Caco-2 (cell line): Measurements from ENCODE around the gene LIN37. TPM values are rescaled to one million over a fixed set of nuclear protein-coding genes. Genes with fewer than 3 reads are reported as not detected.

ENCODE experiments used
- Bru-seq: library from RNA; stranded (reverse); fragments of 400-500 nt; gene quantifications from one replicate; lab custom pipeline; 2021; lab: Mats Ljungman, UMichigan
- BruChase-seq, 2 experiments: library from RNA; stranded (reverse); fragments of 400-500 nt; gene quantifications; one replicate each; lab custom pipeline; 2021; lab: Mats Ljungman, UMichigan
- BruUV-seq: library from RNA; stranded (reverse); fragments of 400-500 nt; replicated peaks from 2 replicates; lab custom pipeline; 2021; lab: Mats Ljungman, UMichigan
- CTCF ChIA-PET: fragments of 300-600 bp; sonication (Branson Sonifier 250); formaldehyde crosslinking; loops from one replicate; lab custom pipeline; 2022; ENCODE audit warnings: antibody characterized with exemption; lab: Charles Lee
- POLR2A ChIA-PET: fragments of 300-600 bp; sonication (Branson Sonifier 250); formaldehyde crosslinking; loops from one replicate; lab custom pipeline; 2022; ENCODE audit warnings: antibody characterized with exemption; lab: Charles Lee
- DNase-seq, 2 experiments: peaks; one replicate each; pipeline versions ENCODE4 v3.0.0 to v3.0.0-alpha.2; 2020 to 2022
- H3K27me3 ChIP-seq: replicated peaks from 2 replicates; pipeline ENCODE4 v1.6.0; 2011; ENCODE audit warnings: low read length; ENCODE audit not compliant: control insufficient read depth, insufficient read depth
- H3K36me3 ChIP-seq: 2 replicates; pipeline ENCODE4 v1.5.1; 2011; ENCODE audit warnings: low read length; ENCODE audit not compliant: control insufficient read depth, insufficient read depth
- H3K4me1 ChIP-seq: fragments of 250-450 bp; sonication (Bioruptor Pico); 2 replicates; pipeline ENCODE4 v1.5.1; 2020; ENCODE audit warnings: mild to moderate bottlenecking
- H3K4me3 ChIP-seq: 2 replicates; pipeline ENCODE4 v1.5.1; 2011; ENCODE audit warnings: low read depth, mild to moderate bottlenecking, control low read depth, low read length
- H3K9me3 ChIP-seq: fragments of 250-450 bp; sonication (Bioruptor Pico); 2 replicates; pipeline ENCODE4 v1.5.1; 2020; ENCODE audit warnings: mild to moderate bottlenecking, moderate library complexity
- H3K27ac Mint-ChIP-seq: one replicate; pipeline ENCODE4 v1.8.0; 2022; ENCODE audit warnings: mixed read lengths; ENCODE audit not compliant: unreplicated experiment
- H3K27me3 Mint-ChIP-seq: one replicate; pipeline ENCODE4 v1.8.0; 2022; ENCODE audit warnings: mixed read lengths; ENCODE audit not compliant: insufficient read depth, unreplicated experiment
- H3K36me3 Mint-ChIP-seq: one replicate; pipeline ENCODE4 v1.8.0; 2022; ENCODE audit warnings: mild to moderate bottlenecking, mixed read lengths; ENCODE audit not compliant: insufficient read depth, unreplicated experiment
- H3K4me1 Mint-ChIP-seq: one replicate; pipeline ENCODE4 v1.8.0; 2022; ENCODE audit warnings: low read depth, mixed read lengths; ENCODE audit not compliant: unreplicated experiment
- H3K4me3 Mint-ChIP-seq: one replicate; pipeline ENCODE4 v1.8.0; 2022; ENCODE audit warnings: mild to moderate bottlenecking, moderate library complexity, mixed read lengths; ENCODE audit not compliant: unreplicated experiment
- H3K9me3 Mint-ChIP-seq: one replicate; pipeline ENCODE4 v1.8.0; 2022; ENCODE audit warnings: mixed read lengths; ENCODE audit not compliant: unreplicated experiment
- CTCF ChIP-seq, 2 experiments: fragments of 200-600 bp in 1 of 2; IDR thresholded peaks; 1 replicate in 1 of 2; 2 replicates in 1 of 2; pipeline versions ENCODE4 v1.5.1 to v1.8.0; 2011 to 2022; ENCODE audit warnings: antibody characterized with exemption in 1 of 2, control low read depth in 1 of 2, inconsistent platforms in 1 of 2, low read depth in 1 of 2, low read length in 1 of 2, mild to moderate bottlenecking in 1 of 2, moderate library complexity in 1 of 2; ENCODE audit not compliant: insufficient read depth in 1 of 2, severe bottlenecking in 1 of 2, unreplicated experiment in 1 of 2
- intact Hi-C: fragments of 100-400 bp; cut with micrococcal nuclease; formaldehyde crosslinking; loops from one replicate; pipeline ENCODE4 v1.10.0; 2022; ENCODE audit not compliant: unreplicated experiment
- long read RNA-seq: library from polyadenylated mRNA; stranded (forward); transcript quantifications from one replicate; pipeline ENCODE4 v2.0.0, GENCODE V29; 2022
- total RNA-seq: library from RNA; stranded (reverse); gene quantifications from 2 replicates; pipeline ENCODE4 v1.2.3, GENCODE V29; 2022

The LIN37 gene
- total RNA-seq (8.1 and 10.2 TPM in 2 replicates), Bru-seq, nascent RNA (percentile 52 among the genes with signal in this experiment), BruChase-seq, experiment 1, labeled RNA remaining after a 2-hour chase (percentile 60 among the genes with signal in this experiment), BruChase-seq, experiment 2, labeled RNA remaining after a 6-hour chase (percentile 62 among the genes with signal in this experiment)
- long read RNA-seq, partial matches to known transcripts = 0 of 7 reads
- long read RNA-seq, other reads (novel, unspliced or antisense) = 5 of 7 reads

- Histone ChIP-seq H3K27me3 (no peaks in the 10 kb centered on the region), H3K4me1 (peaks cover 7% of the 10 kb centered on the region), H3K4me3 (peak within 1 kb of the TSS; percentile 58), H3K9me3 (no peaks in the 10 kb centered on the region), H3K36me3 (no peaks in the 10 kb centered on the region)
- Mint-ChIP-seq H3K27ac (peak within 1 kb of the TSS; percentile 71), H3K4me1 (peaks cover 18% of the 10 kb centered on the region), H3K4me3 (peak within 1 kb of the TSS; percentile 89), H3K27me3 (no peaks in the 10 kb centered on the region), H3K36me3 (peaks cover 39% of the 10 kb centered on the region), H3K9me3 (no peaks in the 10 kb centered on the region)
- DNase-seq = peak; percentile 99
- no peak for TF ChIP-seq CTCF (IDR thresholded peaks at IDR 0.05; ENCODE audit: insufficient read depth in 1 of 2, low read depth in 1 of 2, low read length in 1 of 2, severe bottlenecking in 1 of 2, unreplicated experiment in 1 of 2)
- CTCF ChIA-PET = interaction anchor here (0.5 to 1.5 kb wide), 8 partner anchors 8 to 261 kb away, joined by 3 to 14 read pairs (median 4); no protein-coding TSS in a partner anchor
- BruUV-seq = TSS peak; percentile 24
- intact Hi-C loops = loop anchor here (1.0 kb wide), 2 partner anchors 10 to 31 kb away; partner anchors contain the start of gene PROSER3
- POLR2A ChIA-PET = interaction anchor here (0.7 to 1.4 kb wide), 11 partner anchors 8 to 306 kb away, joined by 3 to 12 read pairs (median 4); partner anchors contain the start of genes COX6B1 and THAP8
Observed at GRCh38 chr19:35748106-35749020, at the start of gene LIN37. LIN37 (plus strand) TSS chr19:35748576; CDS start chr19:35748725, 149 bp downstream.

- no peaks in the 10 kb centered on the region for H3K9me3 Mint-ChIP-seq
- H3K4me3 Mint-ChIP-seq = peak overlapping the region; percentile 82
- TF ChIP-seq CTCF (IDR thresholded peaks at IDR 0.05; ENCODE audit: insufficient read depth in 1 of 2, low read depth in 1 of 2, low read length in 1 of 2, severe bottlenecking in 1 of 2, unreplicated experiment in 1 of 2) = no peak
- DNase-seq = peak; percentile 95 to 98
- H3K4me3 ChIP-seq = peak overlapping the region; percentile 71
- peak overlapping the region; percentile 64 for H3K27ac Mint-ChIP-seq
- H3K4me1 ChIP-seq = no peaks in the 10 kb centered on the region
- H3K27me3 Mint-ChIP-seq = peaks cover 3% of the 10 kb centered on the region
- ChIA-PET POLR2A (interaction anchor here (0.5 to 1.2 kb wide), 7 partner anchors 18 to 435 kb away, joined by 3 to 9 read pairs (median 3); partner anchors contain the start of genes COX6B1 and LIN37), CTCF (interaction anchor here (0.5 to 1.7 kb wide), 14 partner anchors 8 to 229 kb away, joined by 3 to 8 read pairs (median 4); partner anchors contain the start of genes COX6B1, LIN37, PSENEN and U2AF1L4)
- H3K36me3 Mint-ChIP-seq = peaks cover 9% of the 10 kb centered on the region
- H3K36me3 ChIP-seq = no peaks in the 10 kb centered on the region
- H3K4me1 Mint-ChIP-seq = peaks cover 6% of the 10 kb centered on the region
- intact Hi-C loops = loop anchor here (1.0 to 5.0 kb wide), 3 partner anchors 9 to 350 kb away; partner anchors contain the start of genes THAP8 and WDR62
- H3K9me3 ChIP-seq = no peaks in the 10 kb centered on the region
- BruUV-seq = no TSS peak
- no peaks in the 10 kb centered on the region for H3K27me3 ChIP-seq
Observed at GRCh38 chr19:35702223-35703012, 46.0 kb upstream of the LIN37 start.
